Hepatocyte (in vitro differentiated cells): ENCODE results near the gene ITPR1. TPM values are rescaled to one million over a fixed set of nuclear protein-coding genes. Genes with fewer than 3 reads are reported as not detected.

ENCODE experiments used
- DNase-seq: peaks from one replicate; pipeline ENCODE4 v3.0.0-alpha.2; 2016; ENCODE audit warnings: low spot score
- H2AFZ ChIP-seq: fragments of 200-600 bp; sonication (generic); 2 replicates; pipeline ENCODE4 v1.6.0; 2016; ENCODE audit warnings: antibody characterized with exemption, mild to moderate bottlenecking
- H3K27ac ChIP-seq: fragments of 200-600 bp; sonication (generic); 2 replicates; pipeline ENCODE4 v1.5.1; 2016; ENCODE audit warnings: mild to moderate bottlenecking
- H3K27me3 ChIP-seq: fragments of 200-600 bp; sonication (generic); 2 replicates; pipeline ENCODE4 v1.6.1; 2016
- H3K36me3 ChIP-seq: fragments of 200-600 bp; sonication (generic); replicated peaks from 2 replicates; pipeline ENCODE4 v1.5.1; 2016; ENCODE audit warnings: low read depth; ENCODE audit not compliant: insufficient read depth
- H3K4me1 ChIP-seq: fragments of 200-600 bp; sonication (generic); 2 replicates; pipeline ENCODE4 v1.5.1; 2016; ENCODE audit warnings: mild to moderate bottlenecking, moderate library complexity; ENCODE audit not compliant: insufficient read depth
- H3K4me2 ChIP-seq: fragments of 200-600 bp; sonication (generic); 2 replicates; pipeline ENCODE4 v1.6.0; 2016
- H3K4me3 ChIP-seq: fragments of 200-600 bp; sonication (generic); 2 replicates; pipeline ENCODE4 v1.5.1; 2016; ENCODE audit warnings: mild to moderate bottlenecking
- H3K79me2 ChIP-seq: fragments of 200-600 bp; sonication (generic); 2 replicates; pipeline ENCODE4 v1.6.0; 2017; ENCODE audit warnings: mild to moderate bottlenecking
- H3K9me2 ChIP-seq: fragments of 200-600 bp; sonication (generic); replicated peaks from 2 replicates; pipeline ENCODE4 v1.6.0; 2017; ENCODE audit warnings: mild to moderate bottlenecking; ENCODE audit not compliant: insufficient read depth
- H3K9me3 ChIP-seq: fragments of 200-600 bp; sonication (generic); 2 replicates; pipeline ENCODE4 v1.5.1; 2016; ENCODE audit warnings: low read depth, mild to moderate bottlenecking
- H4K20me1 ChIP-seq: fragments of 200-600 bp; sonication (generic); 2 replicates; pipeline ENCODE4 v1.6.0; 2016; ENCODE audit warnings: mild to moderate bottlenecking; ENCODE audit not compliant: insufficient read depth, poor library complexity, severe bottlenecking
- CTCF ChIP-seq: fragments of 200-600 bp; sonication (generic); IDR thresholded peaks from 2 replicates; pipeline ENCODE4 v1.5.1; 2016; ENCODE audit warnings: antibody characterized with exemption, mild to moderate bottlenecking; ENCODE audit not compliant: poor library complexity
- EZH2 ChIP-seq: fragments of 200-600 bp; sonication (generic); IDR thresholded peaks from 2 replicates; pipeline ENCODE4 v1.6.1; 2016; ENCODE audit warnings: antibody characterized with exemption, mild to moderate bottlenecking, borderline replicate concordance
- EZH2phosphoT487 ChIP-seq: fragments of 200-600 bp; sonication (generic); IDR thresholded peaks from one replicate; pipeline ENCODE4 v1.6.1; 2018; ENCODE audit warnings: antibody characterized with exemption, mild to moderate bottlenecking, low read depth, moderate library complexity; ENCODE audit not compliant: unreplicated experiment, severe bottlenecking
- WGBS: methylation state at CpG from one replicate; pipeline ENCODE4 v1.1.6; 2016; ENCODE audit warnings: low lambda C conversion rate; ENCODE audit errors: missing lambda C conversion rate; 5-methylcytosine and 5-hydroxymethylcytosine counted together
- polyA plus RNA-seq: library from polyadenylated mRNA; unstranded; fragments of >200 nt; fragmentation: Nextera tagmentation; extraction: Ambion mirVana; gene quantifications from 2 replicates; pipeline ENCODE4 v1.2.1, GENCODE V29; 2016
- total RNA-seq: library from RNA; depleted of rRNA; stranded (reverse); fragments of >200 nt; gene quantifications from 2 replicates; pipeline ENCODE4 v1.2.3, GENCODE V29; 2014

The ITPR1 gene
- total and polyA plus RNA-seq, 2 experiments from 2014 or later, result 46.8 to 90.8 TPM

GRCh38 chr3:4801892-4802291, 308.7 kb downstream of the ITPR1 start:
- Histone ChIP-seq H3K4me1 (no peaks in the 10 kb centered on the region), H3K27me3 (no peaks in the 10 kb centered on the region), H3K9me3 (no peaks in the 10 kb centered on the region), H3K36me3 (no peaks in the 10 kb centered on the region), H3K79me2 (no peaks in the 10 kb centered on the region), H3K27ac (no peak overlapping the region), H4K20me1 (no peaks in the 10 kb centered on the region), H3K9me2 (no peaks in the 10 kb centered on the region), H3K4me3 (no peak overlapping the region), H3K4me2 (no peak overlapping the region), H2AFZ (no peak overlapping the region)
- TF ChIP-seq CTCF (no peak), EZH2phosphoT487 (no peak), EZH2 (no peak)
- whole genome bisulfite sequencing, result 90% methylated on average over 5 of the region's 5 CpGs
- DNase-seq, result no peak

GRCh38 chr3:4802903-4803302, 309.8 kb downstream of the ITPR1 start:
- Histone ChIP-seq H3K4me2 (no peak overlapping the region), H3K36me3 (no peaks in the 10 kb centered on the region), H3K79me2 (no peaks in the 10 kb centered on the region), H4K20me1 (no peaks in the 10 kb centered on the region), H3K27me3 (no peaks in the 10 kb centered on the region), H3K4me1 (no peaks in the 10 kb centered on the region), H3K27ac (no peak overlapping the region), H3K9me3 (no peaks in the 10 kb centered on the region), H2AFZ (no peak overlapping the region), H3K4me3 (no peak overlapping the region), H3K9me2 (no peaks in the 10 kb centered on the region)
- DNase-seq, result no peak
- WGBS, result 96% methylated on average over 8 of the region's 8 CpGs
- TF ChIP-seq CTCF, result no peak

GRCh38 chr3:4804161-4805058, 311.3 kb downstream of the ITPR1 start:
- Histone ChIP-seq H4K20me1 (no peaks in the 10 kb centered on the region), H3K4me3 (no peak overlapping the region), H2AFZ (no peak overlapping the region), H3K9me2 (no peaks in the 10 kb centered on the region), H3K4me1 (peaks cover 5% of the 10 kb centered on the region), H3K4me2 (no peak overlapping the region), H3K36me3 (no peaks in the 10 kb centered on the region), H3K27me3 (no peaks in the 10 kb centered on the region), H3K27ac (no peak overlapping the region), H3K79me2 (no peaks in the 10 kb centered on the region), H3K9me3 (no peaks in the 10 kb centered on the region)
- 94% methylated on average over 14 of the region's 14 CpGs for WGBS
- no peak for DNase-seq
- TF ChIP-seq EZH2, result no peak
- no peak for TF ChIP-seq CTCF
- TF ChIP-seq EZH2phosphoT487, result no peak
